GM21447 (cell line): ENCODE results near the gene SKAP1.

Experiments used
- ATAC-seq: cut with Tn5 transposase; IDR thresholded peaks from one replicate; pipeline ENCODE4 v1.9.1; 2021; ENCODE audit not compliant: unreplicated experiment

SKAP1 gene

DNA sequence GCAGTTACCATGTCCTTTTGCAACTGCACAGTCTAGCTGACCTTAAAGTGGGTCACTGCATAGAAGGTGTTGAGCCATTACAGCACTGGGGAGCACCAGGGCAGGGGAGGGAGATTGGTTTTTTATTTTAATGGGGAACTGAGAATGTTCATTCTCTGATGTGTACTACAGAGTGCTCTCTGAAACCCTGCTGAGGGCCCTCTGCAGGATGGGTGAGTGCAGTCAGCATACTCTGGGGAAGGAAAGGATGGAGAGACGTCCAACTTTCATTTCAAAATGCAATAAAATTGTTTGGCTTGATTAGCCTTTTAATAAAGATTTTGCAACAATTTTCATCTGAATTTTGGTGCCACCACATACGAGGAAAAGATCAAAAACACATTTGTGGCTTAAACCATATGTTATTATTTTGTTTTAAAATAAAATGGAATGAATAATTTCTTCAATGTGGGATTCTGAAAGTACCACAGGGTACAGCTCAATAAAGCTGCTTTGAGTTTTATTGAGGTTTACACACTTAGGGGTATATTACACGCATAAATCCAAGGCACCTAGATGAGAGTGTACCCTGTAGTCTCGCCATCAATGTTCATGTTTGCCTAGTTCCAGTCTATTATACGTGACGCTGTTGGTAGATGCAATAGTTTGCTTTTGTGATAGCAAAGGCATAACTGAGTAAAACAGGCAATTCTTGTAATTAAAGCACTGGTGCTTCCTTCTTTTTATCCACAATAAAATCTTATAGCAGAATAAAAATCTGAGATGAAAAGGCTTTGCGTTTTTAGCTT, 249.0 kb downstream of the SKAP1 start:
- no peak for ATAC-seq

DNA sequence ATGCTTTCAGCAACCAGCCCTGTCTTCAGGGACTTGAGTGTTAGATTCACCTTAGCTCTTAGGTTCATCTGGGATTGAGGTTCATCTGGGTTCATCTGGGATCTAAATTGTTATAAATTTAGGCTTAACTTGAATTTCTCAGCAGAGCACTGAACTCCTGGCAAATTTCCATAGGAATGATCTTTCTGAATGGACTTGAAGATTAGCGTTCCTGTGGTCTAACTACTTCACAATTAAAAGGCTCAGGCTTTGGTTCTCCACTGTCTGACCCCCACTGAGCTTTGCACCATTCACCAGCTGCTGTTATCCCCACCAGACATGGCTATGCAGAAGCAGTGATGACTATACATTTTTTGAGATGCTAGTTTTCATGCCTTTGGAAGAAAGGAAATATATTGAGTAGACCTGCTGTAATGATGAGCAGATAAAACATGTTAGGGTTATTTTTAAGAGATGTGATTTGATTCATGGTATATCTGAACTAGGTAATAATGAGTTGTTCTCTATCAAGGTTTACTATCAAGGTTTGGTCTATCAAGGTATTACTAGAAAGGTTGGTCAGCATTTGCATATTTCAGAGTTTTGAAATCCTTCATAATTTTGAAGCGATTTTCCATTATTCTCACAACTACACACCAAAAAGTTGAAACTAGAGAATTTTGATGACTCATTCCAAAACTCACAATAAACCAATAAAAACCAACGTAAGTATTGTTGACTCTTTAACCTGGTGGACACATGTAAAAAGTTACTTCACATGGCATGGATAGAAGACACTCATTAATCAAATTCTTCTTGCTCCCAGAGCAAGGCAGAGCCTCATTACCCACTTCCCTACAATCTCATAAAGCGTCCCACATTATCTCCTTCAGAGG, 250.7 kb downstream of the SKAP1 start:
- no peak for ATAC-seq

DNA sequence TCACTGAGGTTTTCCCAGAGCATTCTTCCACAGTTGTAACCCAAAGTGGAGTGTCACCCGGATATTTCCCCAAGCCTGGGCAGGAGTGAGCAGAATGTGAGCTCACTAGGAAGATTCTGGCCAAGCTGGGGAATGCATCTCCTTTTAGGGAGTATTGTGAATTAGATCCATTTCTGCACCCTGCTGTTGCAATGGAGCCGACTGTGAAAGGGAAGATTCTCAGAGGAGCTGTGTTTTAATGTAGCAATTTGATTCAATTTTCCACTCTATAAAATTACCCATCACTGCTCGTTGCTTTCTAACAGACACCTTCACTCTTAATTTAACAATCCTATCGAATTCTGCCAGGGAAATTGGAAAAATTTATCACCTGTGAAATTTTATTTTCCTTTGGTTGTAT, 251.7 kb downstream of the SKAP1 start:
- ATAC-seq: no peak

DNA sequence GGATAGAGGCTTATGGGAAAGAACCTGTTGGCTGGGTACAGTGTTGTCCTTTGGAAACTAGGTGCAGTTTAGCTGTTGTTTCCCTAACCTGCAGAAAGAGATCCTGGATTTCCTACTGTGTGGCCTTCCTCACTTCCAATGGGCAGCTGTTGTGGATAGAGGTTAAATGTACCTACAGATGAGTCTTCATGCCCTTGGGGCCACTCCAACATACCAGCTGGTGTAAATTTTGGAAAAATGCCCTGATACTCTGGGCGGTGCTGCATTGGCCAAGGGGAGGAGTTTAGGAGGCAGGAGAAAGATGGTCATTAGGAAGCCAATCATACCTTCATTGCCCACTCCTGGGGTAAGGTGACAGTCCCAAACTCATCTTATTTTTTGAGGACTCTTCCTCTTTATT, 252.2 kb downstream of the SKAP1 start:
- ATAC-seq: no peak

GRCh38 chr17:48176471-48176855, 253.6 kb downstream of the SKAP1 start:
- no peak for ATAC-seq

DNA sequence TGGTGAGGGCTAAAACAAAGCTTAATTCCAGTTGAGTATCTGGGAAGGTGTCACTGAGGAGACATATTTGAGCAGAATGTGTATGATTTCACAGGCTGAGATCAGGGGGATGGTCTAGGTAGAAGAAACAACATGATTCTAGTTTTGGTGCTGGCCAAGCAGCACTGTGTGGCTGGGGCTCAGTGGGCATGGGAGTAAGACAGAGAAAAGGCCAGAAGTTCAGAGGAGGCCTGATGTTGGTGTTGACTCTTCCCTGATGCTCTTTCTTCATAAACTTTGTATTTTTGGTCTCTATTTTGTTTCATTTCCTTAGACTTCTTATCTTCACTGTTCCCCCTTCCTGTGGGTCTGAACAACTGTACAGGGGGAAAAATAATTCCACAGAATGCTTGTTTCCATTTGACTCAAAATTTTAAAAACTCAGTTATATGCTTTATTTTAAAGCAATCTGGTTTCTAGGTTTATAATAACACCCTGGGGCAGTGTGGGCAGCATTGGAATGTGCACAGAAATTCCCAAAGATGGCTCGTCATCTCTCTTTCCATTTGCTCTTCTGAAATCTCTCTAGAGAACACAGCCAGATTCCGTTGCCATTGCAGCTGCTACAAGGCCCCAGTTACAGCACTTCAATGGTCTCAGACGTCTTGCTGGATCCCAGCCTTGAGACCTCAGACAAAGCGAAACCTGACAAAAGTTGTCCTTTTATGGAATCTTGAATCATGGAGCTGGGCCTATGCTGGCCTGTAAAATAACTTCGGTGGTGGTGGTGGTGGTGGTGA, 254.1 kb downstream of the SKAP1 start:
- no peak for ATAC-seq

- no peak for ATAC-seq
These were observed 255.0 kb downstream of the SKAP1 start for GRCh38 chr17:48174833-48175523.

DNA sequence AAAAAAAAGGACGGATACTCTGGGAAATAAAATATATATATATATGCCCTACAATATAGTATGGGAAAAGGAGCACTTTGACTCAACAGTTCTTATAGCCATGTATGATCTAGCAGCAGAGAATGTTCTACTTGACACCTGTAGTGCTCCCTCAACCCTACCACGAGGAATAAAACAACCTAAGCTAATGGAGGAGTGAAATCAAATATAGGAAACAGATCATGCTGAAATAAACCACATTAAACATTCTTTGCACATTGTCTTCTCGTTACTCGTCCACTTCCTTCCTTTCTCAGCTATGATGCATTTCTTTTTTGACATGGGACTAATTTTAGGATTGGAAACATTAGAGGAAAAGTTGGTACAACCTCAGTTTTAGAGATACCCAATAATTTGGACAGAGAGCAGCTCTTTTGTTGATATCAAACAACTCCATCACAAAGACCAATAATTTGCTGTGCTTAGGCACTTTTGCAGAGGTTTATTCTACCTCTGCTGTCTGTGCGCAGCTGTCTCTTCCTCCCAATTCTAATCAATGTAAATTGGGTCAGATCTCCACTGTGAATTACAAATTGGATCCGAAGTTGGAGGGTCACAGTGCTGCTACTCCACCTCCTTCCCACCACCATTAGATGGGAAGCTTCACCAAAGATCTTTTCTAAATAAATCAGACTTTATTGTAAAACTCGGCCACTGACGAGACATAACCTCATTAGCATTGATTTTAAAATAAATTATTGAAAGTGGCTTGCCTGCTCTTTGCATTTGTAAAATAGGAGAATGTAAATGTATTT, 256.6 kb downstream of the SKAP1 start:
- ATAC-seq: no peak

DNA sequence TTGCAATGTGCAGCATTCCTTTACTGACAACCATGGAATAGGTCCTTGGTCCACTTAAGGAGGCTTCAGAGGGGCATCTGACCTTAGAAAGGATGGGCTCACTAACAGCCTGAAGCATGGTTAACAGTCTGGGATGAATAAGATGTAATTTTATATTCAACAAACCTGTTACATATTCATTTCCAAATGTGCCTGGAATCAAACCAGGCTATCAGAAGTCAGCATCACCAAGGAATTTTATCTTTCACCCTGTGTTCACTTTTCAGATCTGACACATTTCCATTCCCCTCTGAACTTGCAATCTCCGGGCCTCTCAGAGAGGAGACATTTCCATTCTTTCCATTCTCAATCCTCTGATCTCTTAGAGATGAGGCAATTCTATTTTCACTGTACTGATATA, 260.1 kb downstream of the SKAP1 start:
- ATAC-seq: no peak

DNA sequence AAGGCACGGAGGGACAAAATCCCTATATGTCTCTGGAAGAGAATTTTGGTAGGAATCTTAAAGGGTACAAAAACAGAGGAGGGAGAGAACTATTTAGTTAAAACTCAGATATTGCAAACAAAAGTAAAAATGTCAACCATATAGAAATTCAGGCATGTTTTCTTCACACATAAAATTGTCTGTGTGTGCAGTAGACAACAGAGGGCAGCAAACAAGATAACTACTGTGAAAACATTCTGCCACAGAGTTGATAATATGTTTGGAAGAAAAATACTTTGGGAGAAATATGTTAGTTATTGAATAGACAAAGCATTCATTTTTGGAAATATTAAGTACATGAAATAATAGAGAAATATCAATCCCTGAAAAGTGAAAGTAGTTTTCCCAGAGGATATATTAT, 266.2 kb downstream of the SKAP1 start:
- ATAC-seq: no peak

- ATAC-seq: no peak
These were observed 267.0 kb downstream of the SKAP1 start for GRCh38 chr17:48162946-48163506.

- no peak for ATAC-seq
These were observed 267.6 kb downstream of the SKAP1 start for GRCh38 chr17:48162306-48162934.

GRCh38 chr17:48161127-48161905, 268.7 kb downstream of the SKAP1 start:
- no peak for ATAC-seq

GRCh38 chr17:48160177-48161081, 269.6 kb downstream of the SKAP1 start:
- ATAC-seq: no peak

DNA sequence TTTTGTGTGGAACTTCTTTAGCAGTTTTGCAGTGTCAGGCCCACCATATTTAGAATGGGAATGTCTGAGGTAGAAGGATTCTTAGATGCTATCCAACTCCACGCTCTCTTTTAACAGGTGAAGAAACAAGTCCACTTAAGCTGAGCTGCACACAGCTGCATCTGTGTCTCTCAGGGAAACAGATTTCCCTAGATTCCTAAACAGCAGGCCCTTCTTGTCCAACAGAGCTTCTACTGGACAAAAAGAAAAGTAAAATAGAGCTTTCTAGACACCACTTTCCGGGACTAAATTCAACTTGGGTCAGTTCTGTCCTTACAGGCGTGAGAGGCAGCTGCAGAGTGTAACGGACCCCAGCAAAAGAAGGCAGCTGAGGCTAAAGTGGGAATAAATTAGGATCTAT, 270.8 kb downstream of the SKAP1 start:
- ATAC-seq: no peak

- no peak for ATAC-seq
These were observed 274.0 kb downstream of the SKAP1 start for GRCh38 chr17:48155889-48156611.
